HCT116 (cell line): ENCODE data around the gene MUS81.

Experiments
- CTCF ChIP-seq, 3 experiments: fragments of 200-600 bp in 1 of 3; sonication (generic) in 1 of 3; IDR thresholded peaks in 2 of 3; conservative IDR thresholded peaks in 1 of 3; 2 replicates each; pipeline ENCODE4 v1.5.1; 2012 to 2017; ENCODE audit warnings: low read depth in 2 of 3, low read length in 2 of 3, antibody characterized with exemption in 1 of 3, borderline replicate concordance in 1 of 3, control low read depth in 1 of 3, mild to moderate bottlenecking in 1 of 3, mixed read lengths in 1 of 3, mixed run types in 1 of 3, moderate library complexity in 1 of 3; ENCODE audit not compliant: insufficient read depth in 1 of 3
- EZH2 ChIP-seq: fragments of 200-600 bp; sonication (generic); IDR thresholded peaks from 2 replicates; pipeline ENCODE4 v1.6.1; 2017; ENCODE audit warnings: antibody characterized with exemption, mixed run types
- EZH2phosphoT487 ChIP-seq: fragments of 200-600 bp; IDR thresholded peaks from 2 replicates; pipeline ENCODE4 v1.6.1; 2018; ENCODE audit warnings: antibody characterized with exemption, borderline replicate concordance
- JUND ChIP-seq: IDR thresholded peaks from 2 replicates; pipeline ENCODE4 v1.6.1; 2012
- MAX ChIP-seq: IDR thresholded peaks from 2 replicates; pipeline ENCODE4 v1.6.1; 2012
- POLR2A ChIP-seq: IDR thresholded peaks from 2 replicates; pipeline ENCODE4 v1.7.0; 2011; ENCODE audit warnings: borderline replicate concordance; ENCODE audit not compliant: insufficient read depth, insufficient read length; ENCODE audit errors: extremely low read depth
- POLR2AphosphoS5 ChIP-seq: IDR thresholded peaks from 2 replicates; pipeline ENCODE4 v1.6.1; 2011; ENCODE audit warnings: mild to moderate bottlenecking, low read depth, low read length, moderate library complexity
- RAD21 ChIP-seq: IDR thresholded peaks from 2 replicates; pipeline ENCODE4 v1.6.1; 2012; ENCODE audit warnings: low read depth, mild to moderate bottlenecking
- YY1 ChIP-seq: IDR thresholded peaks from 2 replicates; pipeline ENCODE4 v1.6.1; 2011; ENCODE audit warnings: low read length, low read depth, moderate library complexity, mild to moderate bottlenecking; ENCODE audit not compliant: insufficient replicate concordance; ENCODE audit errors: extremely low read depth
- TF ChIP-seq, protein P1 (sequence below): IDR thresholded peaks from 2 replicates; pipeline ENCODE4 v1.6.1; 2012; ENCODE audit warnings: low read depth

- TF ChIP-seq CTCF (IDR thresholded peaks at IDR 0.05 in 2 of 3, conservative IDR thresholded peaks at IDR 0.05 in 1 of 3; ENCODE audit: borderline replicate concordance in 1 of 3, insufficient read depth in 1 of 3, low read depth in 2 of 3, low read length in 2 of 3) (no peak), POLR2AphosphoS5 (no peak), RAD21 (no peak), POLR2A (no peak), EZH2 (no peak), EZH2phosphoT487 (no peak), JUND (no peak), MAX (no peak), YY1 (no peak)
- TF ChIP-seq, protein P1, sequence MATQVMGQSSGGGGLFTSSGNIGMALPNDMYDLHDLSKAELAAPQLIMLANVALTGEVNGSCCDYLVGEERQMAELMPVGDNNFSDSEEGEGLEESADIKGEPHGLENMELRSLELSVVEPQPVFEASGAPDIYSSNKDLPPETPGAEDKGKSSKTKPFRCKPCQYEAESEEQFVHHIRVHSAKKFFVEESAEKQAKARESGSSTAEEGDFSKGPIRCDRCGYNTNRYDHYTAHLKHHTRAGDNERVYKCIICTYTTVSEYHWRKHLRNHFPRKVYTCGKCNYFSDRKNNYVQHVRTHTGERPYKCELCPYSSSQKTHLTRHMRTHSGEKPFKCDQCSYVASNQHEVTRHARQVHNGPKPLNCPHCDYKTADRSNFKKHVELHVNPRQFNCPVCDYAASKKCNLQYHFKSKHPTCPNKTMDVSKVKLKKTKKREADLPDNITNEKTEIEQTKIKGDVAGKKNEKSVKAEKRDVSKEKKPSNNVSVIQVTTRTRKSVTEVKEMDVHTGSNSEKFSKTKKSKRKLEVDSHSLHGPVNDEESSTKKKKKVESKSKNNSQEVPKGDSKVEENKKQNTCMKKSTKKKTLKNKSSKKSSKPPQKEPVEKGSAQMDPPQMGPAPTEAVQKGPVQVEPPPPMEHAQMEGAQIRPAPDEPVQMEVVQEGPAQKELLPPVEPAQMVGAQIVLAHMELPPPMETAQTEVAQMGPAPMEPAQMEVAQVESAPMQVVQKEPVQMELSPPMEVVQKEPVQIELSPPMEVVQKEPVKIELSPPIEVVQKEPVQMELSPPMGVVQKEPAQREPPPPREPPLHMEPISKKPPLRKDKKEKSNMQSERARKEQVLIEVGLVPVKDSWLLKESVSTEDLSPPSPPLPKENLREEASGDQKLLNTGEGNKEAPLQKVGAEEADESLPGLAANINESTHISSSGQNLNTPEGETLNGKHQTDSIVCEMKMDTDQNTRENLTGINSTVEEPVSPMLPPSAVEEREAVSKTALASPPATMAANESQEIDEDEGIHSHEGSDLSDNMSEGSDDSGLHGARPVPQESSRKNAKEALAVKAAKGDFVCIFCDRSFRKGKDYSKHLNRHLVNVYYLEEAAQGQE, result no peak
Observed at GRCh38 chr11:65872586-65873317, 12.5 kb downstream of the MUS81 start, which contains the start of gene EFEMP2.
